Smooth muscle cell (in vitro differentiated cells): ENCODE data around the gene MAGIX. TPM values are rescaled to one million over a fixed set of nuclear protein-coding genes. Genes with fewer than 3 reads are reported as not detected.
"Not testable (repeated sequence)": the region's sequence is repeated elsewhere in the genome, so short reads cannot be mapped to it uniquely, and the experiment has no call there.

Source experiments
- DNase-seq: peaks from one replicate; lab custom pipeline; 2025; ENCODE audit not compliant: unreplicated experiment; lab: John Stamatoyannopoulos, UW
- H2AFZ ChIP-seq: fragments of 200-600 bp; sonication (generic); 2 replicates; pipeline ENCODE4 v1.6.0; 2016; ENCODE audit warnings: antibody characterized with exemption, low read depth, mild to moderate bottlenecking
- H3F3A ChIP-seq: fragments of 200-600 bp; sonication (generic); 2 replicates; pipeline ENCODE4 v1.6.0; 2017; ENCODE audit warnings: antibody characterized with exemption, low read depth
- H3K27ac ChIP-seq: fragments of 200-600 bp; sonication (generic); 2 replicates; pipeline ENCODE4 v1.5.1; 2016; ENCODE audit warnings: low read depth, mild to moderate bottlenecking
- H3K27me3 ChIP-seq: fragments of 200-600 bp; sonication (generic); 2 replicates; pipeline ENCODE4 v1.6.1; 2016; ENCODE audit warnings: low read depth, mild to moderate bottlenecking
- H3K36me3 ChIP-seq: fragments of 200-600 bp; sonication (generic); 2 replicates; pipeline ENCODE4 v1.5.1; 2016; ENCODE audit warnings: low read depth
- H3K4me1 ChIP-seq: fragments of 200-600 bp; sonication (generic); 2 replicates; pipeline ENCODE4 v1.5.1; 2016; ENCODE audit warnings: low read depth
- H3K4me2 ChIP-seq: fragments of 200-600 bp; sonication (generic); 2 replicates; pipeline ENCODE4 v1.6.0; 2016; ENCODE audit warnings: mild to moderate bottlenecking
- H3K4me3 ChIP-seq: fragments of 200-600 bp; sonication (generic); 2 replicates; pipeline ENCODE4 v1.5.1; 2016; ENCODE audit warnings: mild to moderate bottlenecking
- H3K79me2 ChIP-seq: fragments of 200-600 bp; sonication (generic); 2 replicates; pipeline ENCODE4 v1.6.0; 2016; ENCODE audit warnings: low read depth, mild to moderate bottlenecking
- H3K9ac ChIP-seq: fragments of 200-600 bp; sonication (generic); 2 replicates; pipeline ENCODE4 v1.6.0; 2016; ENCODE audit warnings: low read depth
- H3K9me3 ChIP-seq: fragments of 200-600 bp; sonication (generic); replicated peaks from 2 replicates; pipeline ENCODE4 v1.5.1; 2016; ENCODE audit warnings: low read depth
- H4K20me1 ChIP-seq: fragments of 200-600 bp; sonication (generic); 2 replicates; pipeline ENCODE4 v1.6.0; 2016; ENCODE audit warnings: low read depth
- WGBS: methylation state at CpG from one replicate; pipeline ENCODE4 v1.1.7; 2016; ENCODE audit warnings: low lambda C conversion rate; 5-methylcytosine and 5-hydroxymethylcytosine counted together
- polyA plus RNA-seq: library from polyadenylated mRNA; unstranded; fragments of >200 nt; fragmentation: Nextera tagmentation; extraction: Ambion mirVana; gene quantifications from 2 replicates; pipeline ENCODE4 v1.2.1, GENCODE V29; 2016
- total RNA-seq: library from RNA; depleted of rRNA; stranded (reverse); fragments of >200 nt; gene quantifications from 2 replicates; pipeline ENCODE4 v1.2.3, GENCODE V29; 2014
- TF ChIP-seq, protein P1 (sequence below): fragments of 200-600 bp; sonication (generic); IDR thresholded peaks from 2 replicates; pipeline ENCODE4 v1.5.1; 2017; ENCODE audit warnings: borderline replicate concordance, mild to moderate bottlenecking, antibody characterized with exemption; ENCODE audit not compliant: insufficient read depth, poor library complexity, severe bottlenecking

MAGIX gene
- total and polyA plus RNA-seq, 2 experiments from 2014 or later: 0.45 to 3.8 TPM

DNA sequence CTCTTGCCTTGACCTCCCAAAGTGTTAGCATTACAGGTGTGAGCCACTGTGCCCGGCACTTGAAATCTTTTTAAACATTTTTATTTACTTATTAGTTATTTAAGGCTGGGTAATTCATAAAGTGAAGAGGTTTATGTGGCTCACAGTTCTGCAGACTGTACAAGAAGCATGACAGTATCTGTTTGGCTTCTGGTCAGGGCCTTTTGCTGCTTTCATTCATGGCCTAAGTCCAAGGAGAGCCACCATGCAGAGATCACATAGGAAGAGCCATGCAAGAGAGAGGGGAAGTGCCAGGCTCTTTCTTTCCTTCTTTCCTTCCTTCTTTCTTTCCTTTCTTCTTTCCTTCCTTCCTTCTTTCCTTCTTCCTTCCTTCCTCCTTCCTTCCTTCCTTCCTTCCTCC is 28.8 kb upstream of the MAGIX start:
- no peak overlapping the region for H3K9ac ChIP-seq

DNA sequence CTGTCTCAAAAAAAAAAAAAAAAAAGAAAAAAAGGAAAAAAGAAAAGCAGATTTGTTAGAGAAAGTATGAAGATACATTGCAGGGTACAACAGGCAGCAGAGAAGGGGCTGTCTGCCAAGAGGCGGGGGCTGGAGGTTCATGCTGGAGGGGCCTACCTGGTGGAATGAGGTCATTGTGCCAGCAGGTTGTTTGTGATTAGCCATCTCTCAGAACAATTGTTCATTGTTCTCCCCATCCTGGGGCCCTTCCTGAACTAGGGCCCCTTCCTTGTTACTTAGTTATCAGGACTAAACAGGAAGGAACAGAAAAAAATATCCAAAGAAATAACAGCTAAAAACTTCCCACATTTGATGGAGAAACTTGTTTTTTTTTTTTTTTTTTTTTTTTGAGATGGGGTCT is 25.1 kb upstream of the MAGIX start:
- Histone ChIP-seq H3K4me3 (no peak overlapping the region), H3K27ac (no peak overlapping the region), H3K9ac (no peak overlapping the region), H3K9me3 (no peaks in the 10 kb centered on the region), H3K4me1 (no peaks in the 10 kb centered on the region), H3K27me3 (no peaks in the 10 kb centered on the region), H3K79me2 (no peaks in the 10 kb centered on the region), H3F3A (no peaks in the 10 kb centered on the region), H4K20me1 (no peaks in the 10 kb centered on the region), H2AFZ (no peak overlapping the region), H3K4me2 (no peak overlapping the region), H3K36me3 (no peaks in the 10 kb centered on the region)
- no peak for DNase-seq
- WGBS: 100% methylated on average over 1 of the region's 1 CpG
- TF ChIP-seq, protein P1, sequence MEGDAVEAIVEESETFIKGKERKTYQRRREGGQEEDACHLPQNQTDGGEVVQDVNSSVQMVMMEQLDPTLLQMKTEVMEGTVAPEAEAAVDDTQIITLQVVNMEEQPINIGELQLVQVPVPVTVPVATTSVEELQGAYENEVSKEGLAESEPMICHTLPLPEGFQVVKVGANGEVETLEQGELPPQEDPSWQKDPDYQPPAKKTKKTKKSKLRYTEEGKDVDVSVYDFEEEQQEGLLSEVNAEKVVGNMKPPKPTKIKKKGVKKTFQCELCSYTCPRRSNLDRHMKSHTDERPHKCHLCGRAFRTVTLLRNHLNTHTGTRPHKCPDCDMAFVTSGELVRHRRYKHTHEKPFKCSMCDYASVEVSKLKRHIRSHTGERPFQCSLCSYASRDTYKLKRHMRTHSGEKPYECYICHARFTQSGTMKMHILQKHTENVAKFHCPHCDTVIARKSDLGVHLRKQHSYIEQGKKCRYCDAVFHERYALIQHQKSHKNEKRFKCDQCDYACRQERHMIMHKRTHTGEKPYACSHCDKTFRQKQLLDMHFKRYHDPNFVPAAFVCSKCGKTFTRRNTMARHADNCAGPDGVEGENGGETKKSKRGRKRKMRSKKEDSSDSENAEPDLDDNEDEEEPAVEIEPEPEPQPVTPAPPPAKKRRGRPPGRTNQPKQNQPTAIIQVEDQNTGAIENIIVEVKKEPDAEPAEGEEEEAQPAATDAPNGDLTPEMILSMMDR: no peak

More for the DNA sequence above, 28.8 kb upstream of the MAGIX start:
- no peaks in the 10 kb centered on the region for H3K9me3 ChIP-seq
- no peaks in the 10 kb centered on the region for H3K27me3 ChIP-seq
- no peak overlapping the region for H3K4me2 ChIP-seq
- H3K4me1 ChIP-seq: no peaks in the 10 kb centered on the region
- no peak overlapping the region for H2AFZ ChIP-seq
- H3K27ac ChIP-seq: no peak overlapping the region
- DNase-seq: no peak
- H3K4me3 ChIP-seq: no peak overlapping the region
- TF ChIP-seq, protein P1: no peak
- H3K79me2 ChIP-seq: no peaks in the 10 kb centered on the region
- H4K20me1 ChIP-seq: no peaks in the 10 kb centered on the region
- 91% methylated on average over 1 of the region's 1 CpG for WGBS
- H3F3A ChIP-seq: no peaks in the 10 kb centered on the region
- H3K36me3 ChIP-seq: no peaks in the 10 kb centered on the region

DNA sequence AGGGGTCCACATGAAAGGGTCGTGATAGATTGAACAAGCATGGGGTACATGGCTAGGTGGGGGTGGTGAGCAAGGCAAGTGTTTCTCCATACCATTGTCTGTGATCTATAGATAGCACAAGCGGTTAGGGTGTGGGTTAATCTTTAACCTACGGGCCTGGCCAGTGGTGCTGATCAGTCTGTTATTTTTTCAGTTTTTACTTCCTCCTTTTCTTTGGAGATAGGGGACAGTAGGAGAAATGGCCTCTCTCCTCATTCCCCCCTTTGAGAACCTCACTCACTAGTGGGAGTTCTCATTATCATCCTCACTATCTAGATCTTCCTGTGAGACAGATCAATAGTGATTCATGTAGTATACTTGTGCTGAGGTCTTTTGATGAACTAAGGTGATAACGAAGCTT is 22.8 kb upstream of the MAGIX start:
- H3K27me3 ChIP-seq: no peaks in the 10 kb centered on the region
- H4K20me1 ChIP-seq: no peaks in the 10 kb centered on the region
- no peak overlapping the region for H2AFZ ChIP-seq
- H3K27ac ChIP-seq: no peak overlapping the region
- no peaks in the 10 kb centered on the region for H3K4me1 ChIP-seq
- H3K79me2 ChIP-seq: no peaks in the 10 kb centered on the region
- WGBS: 77% methylated on average over 4 of the region's 4 CpGs
- no peaks in the 10 kb centered on the region for H3K9me3 ChIP-seq
- TF ChIP-seq, protein P1: no peak
- no peak overlapping the region for H3K4me2 ChIP-seq
- no peaks in the 10 kb centered on the region for H3K36me3 ChIP-seq
- H3F3A ChIP-seq: no peaks in the 10 kb centered on the region
- H3K4me3 ChIP-seq: no peak overlapping the region
- no peak for DNase-seq
- H3K9ac ChIP-seq: no peak overlapping the region

DNA sequence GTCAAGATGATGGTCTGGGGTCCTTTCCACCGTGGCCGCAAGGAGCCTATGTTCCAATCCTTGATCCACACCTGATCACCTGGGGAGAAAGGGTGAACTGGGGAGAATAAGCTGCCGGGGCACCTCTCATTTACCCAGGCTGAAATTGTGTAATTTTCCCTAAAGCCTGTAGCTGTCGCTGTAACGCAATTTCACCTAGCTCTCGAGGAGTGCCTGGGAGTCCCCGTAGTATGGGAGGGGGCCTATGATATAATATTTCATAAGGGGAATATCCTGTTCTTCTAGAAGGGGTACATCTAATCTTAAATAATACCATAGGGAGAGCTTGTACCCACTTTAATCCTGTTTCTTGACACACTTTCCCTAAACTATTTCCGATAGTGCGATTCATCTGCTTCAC is 20.3 kb upstream of the MAGIX start:
- not testable (repeated sequence) for H3F3A ChIP-seq, H3K9me3 ChIP-seq, DNase-seq, H3K4me2 ChIP-seq, H3K36me3 ChIP-seq, H4K20me1 ChIP-seq, H3K27ac ChIP-seq, H3K79me2 ChIP-seq, H2AFZ ChIP-seq, H3K4me1 ChIP-seq, H3K9ac ChIP-seq, H3K4me3 ChIP-seq, H3K27me3 ChIP-seq
- TF ChIP-seq, protein P1: peak; percentile 26
- 56% methylated on average over 9 of the region's 9 CpGs for WGBS

DNA sequence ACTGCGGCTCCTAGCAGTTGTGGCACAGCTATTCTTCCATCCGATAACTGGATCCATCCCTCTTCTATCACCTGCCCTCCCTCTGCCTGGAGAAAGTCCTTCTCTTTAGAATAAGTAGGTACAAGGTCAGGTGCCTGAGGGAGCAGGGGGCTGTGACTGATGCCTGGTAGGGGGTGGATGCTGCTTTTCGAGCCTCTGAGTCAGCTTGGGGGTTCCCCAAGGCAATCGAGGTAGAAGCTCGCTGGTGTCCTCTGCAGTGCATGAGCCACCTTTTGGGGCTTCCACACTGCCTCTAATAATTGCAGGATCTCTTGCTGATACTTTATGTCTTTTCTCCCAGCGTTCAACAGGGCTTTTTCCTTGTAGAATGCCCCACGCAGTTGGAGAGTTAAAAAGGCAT is 19.4 kb upstream of the MAGIX start:
- H3K4me3 ChIP-seq, H3K36me3 ChIP-seq, H3K79me2 ChIP-seq, H4K20me1 ChIP-seq, H3K4me1 ChIP-seq, H3K9ac ChIP-seq, H3K27ac ChIP-seq, H3K9me3 ChIP-seq, H3F3A ChIP-seq, H3K4me2 ChIP-seq, DNase-seq, H3K27me3 ChIP-seq, H2AFZ ChIP-seq: not testable (repeated sequence)
- 82% methylated on average over 7 of the region's 7 CpGs for WGBS
